Skeletal muscle tissue (tissue), 4 donors: ENCODE results near the gene ARL3. TPM values are rescaled to one million over a fixed set of nuclear protein-coding genes. Genes with fewer than 3 reads are reported as not detected.
"Not testable (repeated sequence)": the region's sequence is repeated elsewhere in the genome, so short reads cannot be mapped to it uniquely, and the experiment has no call there.

Experiments
- H3K27ac ChIP-seq: one replicate; pipeline ENCODE4 v1.7.0; 2013; ENCODE audit warnings: mild to moderate bottlenecking, low read depth, low read length, inconsistent platforms
- H3K27me3 ChIP-seq, 3 donors: one replicate each; pipeline ENCODE4 v1.7.0; 2013; ENCODE audit warnings: low read length in 3 of 3; ENCODE audit not compliant: control insufficient read depth in 3 of 3, insufficient read depth in 3 of 3
- H3K36me3 ChIP-seq, 3 donors: one replicate each; pipeline ENCODE4 v1.7.0; 2013; ENCODE audit warnings: low read length in 3 of 3; ENCODE audit not compliant: control insufficient read depth in 3 of 3, insufficient read depth in 3 of 3
- H3K4me1 ChIP-seq, 3 donors: one replicate each; pipeline ENCODE4 v1.7.0; 2013; ENCODE audit warnings: low read length in 3 of 3, mild to moderate bottlenecking in 3 of 3; ENCODE audit not compliant: control insufficient read depth in 3 of 3, insufficient read depth in 3 of 3
- H3K4me3 ChIP-seq, 3 donors: one replicate each; pipeline ENCODE4 v1.7.0; 2013; ENCODE audit warnings: low read length in 3 of 3
- H3K9ac ChIP-seq, 3 donors: one replicate each; pipeline ENCODE4 v1.7.0; 2013; ENCODE audit warnings: low read length in 3 of 3, mild to moderate bottlenecking in 3 of 3, moderate library complexity in 2 of 3, low read depth in 1 of 3
- H3K9me3 ChIP-seq, 3 donors: one replicate each; pipeline ENCODE4 v1.7.0; 2013; ENCODE audit warnings: low read length in 3 of 3; ENCODE audit not compliant: control insufficient read depth in 3 of 3
- total RNA-seq: library from RNA; depleted of rRNA; stranded (reverse); fragments of >200 nt; gene quantifications from one replicate; pipeline ENCODE4 v1.2.3, GENCODE V29; 2014
- donor health status: Osteomylitis.

The ARL3 gene
- total RNA-seq, 1 donor from 2014 or later, result 5.2 TPM

DNA sequence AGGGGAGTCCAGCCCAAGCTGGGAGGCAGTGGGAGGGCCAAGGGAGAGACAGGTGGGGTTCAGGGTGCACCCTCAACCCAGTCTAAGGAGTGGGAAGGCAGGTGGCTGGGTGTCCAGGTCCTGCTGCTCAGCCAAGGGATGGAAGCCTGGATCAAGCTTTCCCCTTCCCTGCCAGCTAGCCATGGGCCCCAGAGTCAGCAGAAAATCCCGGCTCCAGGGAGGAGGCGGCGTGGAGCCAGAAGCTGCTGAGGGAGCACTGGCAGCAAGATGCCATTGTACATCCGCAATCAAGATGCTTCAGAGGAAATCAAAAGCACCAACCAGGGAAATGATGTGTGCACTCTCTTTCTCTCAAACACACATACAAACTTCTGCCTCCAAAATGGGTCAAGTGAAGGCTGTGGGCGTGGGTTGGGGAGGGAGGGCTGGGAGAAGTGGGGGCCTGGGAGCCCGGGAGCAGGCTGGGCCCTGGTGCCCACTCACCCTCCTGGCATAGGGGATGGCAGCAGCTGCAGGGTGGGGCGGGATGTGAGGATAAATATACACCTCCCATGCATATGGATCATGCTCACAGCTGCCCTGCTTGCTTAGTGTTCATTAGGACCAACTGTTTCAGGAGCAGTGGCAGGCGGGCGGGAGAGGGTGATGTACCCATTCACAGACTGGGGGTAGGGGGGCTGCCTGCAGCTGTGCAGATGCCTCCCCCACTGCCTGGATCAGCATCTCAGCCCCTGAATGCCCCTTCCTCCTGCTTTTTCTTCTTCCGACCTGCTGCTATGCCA lies 45.7 kb downstream of the ARL3 start:
- H3K9ac ChIP-seq, result peak overlapping the region in 1 of 3 donors; percentile 54
- H3K4me1 ChIP-seq, result peaks cover 17 to 31% (median 24%) of the 10 kb centered on the region in 3 donors
- H3K27me3 ChIP-seq, result no peaks in the 10 kb centered on the region
- no peaks in the 10 kb centered on the region for H3K9me3 ChIP-seq
- no peak overlapping the region for H3K4me3 ChIP-seq
- peak overlapping the region; percentile 62 for H3K27ac ChIP-seq
- H3K36me3 ChIP-seq, result no peaks in the 10 kb centered on the region

- peaks cover 10 to 22% (median 20%) of the 10 kb centered on the region in 3 donors for H3K4me1 ChIP-seq
- H3K27ac ChIP-seq, H3K36me3 ChIP-seq, H3K9ac ChIP-seq, H3K4me3 ChIP-seq, H3K27me3 ChIP-seq, H3K9me3 ChIP-seq: not testable (repeated sequence)
Observed at GRCh38 chr10:102667411-102667810, 46.8 kb downstream of the ARL3 start.

GRCh38 chr10:102665904-102666509 lies 48.2 kb downstream of the ARL3 start:
- H3K4me3 ChIP-seq, result no peak overlapping the region
- no peak overlapping the region for H3K27ac ChIP-seq
- peak overlapping the region in 1 of 3 donors; percentile 20 for H3K9ac ChIP-seq
- peaks cover 14 to 30% (median 27%) of the 10 kb centered on the region in 3 donors for H3K4me1 ChIP-seq
- H3K27me3 ChIP-seq, result no peaks in the 10 kb centered on the region
- H3K36me3 ChIP-seq, result no peaks in the 10 kb centered on the region
- H3K9me3 ChIP-seq, result no peaks in the 10 kb centered on the region

GRCh38 chr10:102661658-102662028 lies 52.6 kb downstream of the ARL3 start:
- Histone ChIP-seq H3K4me3 (no peak overlapping the region), H3K36me3 (peaks cover 13 to 23% (median 17%) of the 10 kb centered on the region in 3 donors), H3K27ac (no peak overlapping the region), H3K9ac (no peak overlapping the region), H3K9me3 (no peaks in the 10 kb centered on the region), H3K27me3 (no peaks in the 10 kb centered on the region), H3K4me1 (peaks cover 15 to 22% (median 18%) of the 10 kb centered on the region in 3 donors)

- Histone ChIP-seq H3K27ac (peak overlapping the region; percentile 12), H3K27me3 (no peaks in the 10 kb centered on the region), H3K4me3 (peak overlapping the region in 1 of 3 donors; percentile 13), H3K36me3 (peaks cover 18 to 29% (median 23%) of the 10 kb centered on the region in 3 donors), H3K9me3 (no peaks in the 10 kb centered on the region), H3K9ac (peak overlapping the region in 1 of 3 donors; percentile 50), H3K4me1 (peaks cover 15 to 22% (median 18%) of the 10 kb centered on the region in 3 donors)
Observed at GRCh38 chr10:102660888-102661657, 53.1 kb downstream of the ARL3 start.

DNA sequence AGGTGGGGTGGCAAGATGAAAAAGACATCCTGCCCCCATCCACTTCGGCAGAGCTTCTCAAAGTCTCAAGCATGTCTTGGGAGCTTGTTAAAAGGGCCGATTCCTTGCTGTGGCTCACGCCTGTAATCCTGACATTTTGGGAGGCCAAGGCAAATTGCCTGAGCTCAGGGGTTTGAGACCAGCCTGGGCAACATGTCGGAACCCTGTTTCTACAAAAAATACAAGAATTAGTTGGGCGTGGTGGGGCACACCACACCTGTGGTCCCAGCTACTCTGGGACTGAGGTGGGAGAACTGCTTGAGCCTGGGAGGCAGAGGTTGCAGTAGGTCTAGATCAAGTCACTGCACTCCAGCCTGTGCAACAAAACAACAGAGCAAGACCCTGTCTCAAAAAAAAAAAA lies 55.4 kb downstream of the ARL3 start:
- H3K27me3 ChIP-seq, result no peaks in the 10 kb centered on the region
- peaks cover 15 to 26% (median 22%) of the 10 kb centered on the region in 3 donors for H3K4me1 ChIP-seq
- no peak overlapping the region for H3K4me3 ChIP-seq
- no peaks in the 10 kb centered on the region for H3K9me3 ChIP-seq
- peaks cover 37 to 47% (median 39%) of the 10 kb centered on the region in 3 donors for H3K36me3 ChIP-seq
- H3K27ac ChIP-seq, result no peak overlapping the region
- H3K9ac ChIP-seq, result no peak overlapping the region

DNA sequence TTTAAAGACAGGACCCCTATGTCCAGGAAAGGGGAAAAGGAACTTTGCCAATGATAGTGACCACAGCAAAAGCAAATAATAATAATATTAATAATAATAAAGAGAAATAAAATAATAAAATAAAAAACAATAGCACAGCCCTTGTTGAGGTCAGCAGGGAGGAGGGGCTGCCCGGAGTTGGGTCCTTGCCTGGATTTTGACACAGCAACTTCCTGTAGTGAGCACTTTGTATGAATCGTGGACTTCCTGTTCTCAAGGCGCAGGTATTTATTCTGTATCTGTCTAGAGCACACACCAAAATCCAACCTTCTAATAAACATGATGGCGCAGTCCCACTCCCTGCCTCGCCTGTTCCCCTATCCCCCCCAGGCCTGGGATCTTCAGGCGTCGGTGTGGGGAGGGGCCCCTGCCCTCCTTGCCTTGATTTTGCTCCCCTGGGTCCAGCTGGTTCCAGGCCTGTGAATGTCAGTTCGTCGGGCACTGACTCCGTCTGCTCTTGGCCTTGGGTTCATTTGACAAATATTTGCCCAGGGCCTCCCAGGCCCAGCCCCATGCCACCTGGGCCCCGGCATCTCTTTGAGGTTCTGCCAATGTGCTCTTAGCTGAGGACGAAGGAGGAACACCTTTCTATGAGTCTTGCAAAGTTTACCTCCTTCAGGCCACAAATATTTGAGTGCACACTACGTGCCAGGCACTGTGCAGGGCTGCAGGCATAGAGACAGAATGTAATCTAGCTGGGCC lies 56.0 kb downstream of the ARL3 start:
- H3K36me3 ChIP-seq, result peaks cover 43 to 53% (median 45%) of the 10 kb centered on the region in 3 donors
- H3K9me3 ChIP-seq, result no peaks in the 10 kb centered on the region
- no peak overlapping the region for H3K4me3 ChIP-seq
- no peak overlapping the region for H3K27ac ChIP-seq
- H3K4me1 ChIP-seq, result peaks cover 15 to 32% (median 28%) of the 10 kb centered on the region in 3 donors
- no peaks in the 10 kb centered on the region for H3K27me3 ChIP-seq
- H3K9ac ChIP-seq, result no peak overlapping the region

GRCh38 chr10:102657451-102657850 lies 56.7 kb downstream of the ARL3 start:
- H3K9me3 ChIP-seq, result no peaks in the 10 kb centered on the region
- H3K4me1 ChIP-seq, result peaks cover 16 to 37% (median 30%) of the 10 kb centered on the region in 3 donors
- no peaks in the 10 kb centered on the region for H3K27me3 ChIP-seq
- H3K9ac ChIP-seq, result no peak overlapping the region
- H3K4me3 ChIP-seq, result no peak overlapping the region
- peak overlapping the region; percentile 12 for H3K27ac ChIP-seq
- H3K36me3 ChIP-seq, result peaks cover 46 to 57% (median 47%) of the 10 kb centered on the region in 3 donors

GRCh38 chr10:102656791-102657371 lies 57.3 kb downstream of the ARL3 start:
- Histone ChIP-seq H3K9ac (no peak overlapping the region), H3K9me3 (no peaks in the 10 kb centered on the region), H3K36me3 (peaks cover 47 to 62% (median 50%) of the 10 kb centered on the region in 3 donors), H3K27ac (no peak overlapping the region), H3K27me3 (no peaks in the 10 kb centered on the region), H3K4me3 (no peak overlapping the region), H3K4me1 (peaks cover 22 to 39% (median 36%) of the 10 kb centered on the region in 3 donors)
